NCI-H146 treated with DMSO at 0.1 percent for 48 hours (cell line): Measurements from ENCODE around the gene CELF5.
A peak's percentile ranks its signal among the peaks of the same experiment; 100 is the strongest.

ENCODE experiments used
- DNase-seq: peaks from one replicate; lab custom pipeline; 2025; ENCODE audit not compliant: unreplicated experiment; lab: John Stamatoyannopoulos, UW

Gene CELF5

DNA sequence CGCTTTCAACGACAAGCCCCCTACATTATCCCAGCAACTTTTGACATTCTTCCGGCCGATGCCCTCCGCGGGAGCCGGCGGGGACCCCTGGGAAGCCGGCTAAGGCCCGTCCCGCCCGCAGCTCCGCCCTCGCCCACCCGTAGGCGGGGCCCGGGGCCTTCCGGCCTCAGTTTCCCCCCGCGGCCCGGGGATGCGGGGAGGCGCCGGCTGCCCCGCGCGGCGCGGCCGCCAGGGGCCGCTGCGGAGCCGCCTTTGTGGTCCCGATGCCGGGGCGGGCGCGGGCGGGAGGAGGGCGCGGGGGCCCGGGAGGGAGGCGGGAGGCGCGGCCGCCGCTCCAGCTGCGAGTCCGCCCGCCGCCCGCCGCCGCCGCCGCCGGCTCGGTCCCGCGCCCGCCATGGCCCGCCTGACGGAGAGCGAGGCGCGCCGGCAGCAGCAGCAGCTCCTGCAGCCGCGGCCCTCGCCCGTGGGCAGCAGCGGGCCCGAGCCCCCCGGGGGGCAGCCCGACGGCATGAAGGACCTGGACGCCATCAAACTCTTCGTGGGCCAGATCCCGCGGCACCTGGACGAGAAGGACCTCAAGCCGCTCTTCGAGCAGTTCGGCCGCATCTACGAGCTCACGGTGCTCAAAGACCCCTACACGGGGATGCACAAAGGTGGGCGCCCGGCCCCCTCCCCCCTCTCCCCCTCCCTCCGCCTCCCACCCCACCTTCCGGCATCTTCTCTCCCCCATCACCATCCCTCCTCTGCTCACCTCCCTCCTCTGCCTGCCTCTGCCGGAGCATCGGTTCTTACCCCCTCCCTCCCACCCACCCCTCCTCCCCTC is at the start of gene CELF5:
TSS of gene CELF5 (plus strand) at position 316 of the 823 bp plus-strand sequence. CDS start at position 395, 79 bp downstream.
- DNase-seq, result no peak

DNA sequence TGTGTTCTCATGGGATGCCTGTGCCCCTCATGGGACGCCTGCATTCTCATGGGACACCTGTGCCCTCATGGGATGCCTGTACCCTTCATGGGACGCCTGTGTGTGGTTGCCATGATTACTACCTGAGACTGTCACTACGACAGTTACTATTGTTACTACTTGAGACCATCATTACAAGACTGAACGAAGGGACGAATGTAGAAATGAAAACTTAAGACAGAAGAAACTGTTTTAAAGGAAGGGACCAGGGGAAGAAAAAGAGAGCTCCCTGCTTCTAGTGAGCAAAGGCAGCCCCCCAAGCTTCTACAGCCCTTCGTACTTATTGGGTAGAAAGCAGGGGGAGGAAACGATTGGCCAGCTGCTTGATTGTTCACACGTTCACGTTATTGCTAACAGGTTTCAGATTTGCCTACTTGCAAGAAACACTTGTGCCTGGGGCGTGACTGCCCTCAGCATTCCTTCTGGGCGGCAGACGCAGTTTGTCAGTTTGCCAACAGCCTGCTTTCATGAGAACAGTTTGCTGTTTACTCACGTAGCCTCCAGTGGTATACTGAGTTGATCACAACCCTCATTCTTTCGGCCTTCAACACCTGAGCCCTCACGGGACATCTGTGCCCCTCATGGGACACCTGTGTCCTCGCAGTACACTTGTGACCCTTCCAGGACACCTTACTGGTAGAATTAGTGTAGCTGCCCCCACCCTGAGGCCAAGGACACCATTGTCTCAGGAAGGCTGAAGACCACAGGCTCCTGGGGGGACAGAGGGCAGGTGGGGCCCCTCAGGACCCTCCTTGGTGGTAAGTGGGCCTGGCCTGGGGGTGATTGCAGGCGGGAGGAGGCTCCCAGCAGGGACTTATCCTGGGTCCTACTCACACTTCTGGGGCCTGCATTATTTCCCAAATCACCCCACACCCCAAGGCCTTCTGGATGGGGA is 48.4 kb upstream of the CELF5 start:
- no peak for DNase-seq

DNA sequence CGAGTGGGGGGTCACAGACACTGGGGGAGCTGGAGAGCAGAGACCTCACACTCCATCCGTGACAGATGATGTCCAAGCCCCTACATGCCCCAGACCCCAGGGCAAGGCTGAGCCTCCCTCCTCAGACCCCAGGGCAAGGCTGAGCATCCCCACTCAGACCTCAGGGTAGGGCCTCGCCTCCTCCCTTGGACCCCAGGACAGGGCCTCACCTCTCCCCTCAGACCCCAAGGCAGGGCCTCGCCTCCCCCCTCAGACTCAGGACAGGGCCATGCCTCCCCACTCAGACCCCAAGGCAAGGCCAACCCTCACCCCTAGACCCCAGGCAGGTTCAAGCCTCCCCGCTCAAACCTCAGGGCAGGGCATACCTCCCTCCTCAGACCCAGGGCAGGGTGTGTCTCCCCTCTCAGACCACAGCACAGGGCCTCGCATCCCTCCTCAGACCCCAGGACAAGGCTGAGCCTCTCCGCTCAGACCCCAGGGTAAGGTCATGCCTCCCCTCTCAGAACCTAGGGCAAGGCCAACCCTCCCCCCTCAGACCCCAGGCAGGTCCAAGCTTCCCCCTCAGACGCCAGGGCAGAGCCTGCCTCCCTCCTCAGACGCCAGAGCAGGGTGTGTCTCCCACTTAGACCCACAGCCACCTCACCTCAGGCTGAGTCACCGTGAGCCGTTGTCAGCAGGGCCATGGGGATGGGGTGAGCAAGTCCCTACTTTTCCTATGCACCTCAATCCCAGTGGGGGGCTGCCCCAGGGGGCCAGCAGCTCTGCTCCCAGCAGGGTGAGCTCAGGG is 47.6 kb upstream of the CELF5 start:
- DNase-seq, result no peak

DNA sequence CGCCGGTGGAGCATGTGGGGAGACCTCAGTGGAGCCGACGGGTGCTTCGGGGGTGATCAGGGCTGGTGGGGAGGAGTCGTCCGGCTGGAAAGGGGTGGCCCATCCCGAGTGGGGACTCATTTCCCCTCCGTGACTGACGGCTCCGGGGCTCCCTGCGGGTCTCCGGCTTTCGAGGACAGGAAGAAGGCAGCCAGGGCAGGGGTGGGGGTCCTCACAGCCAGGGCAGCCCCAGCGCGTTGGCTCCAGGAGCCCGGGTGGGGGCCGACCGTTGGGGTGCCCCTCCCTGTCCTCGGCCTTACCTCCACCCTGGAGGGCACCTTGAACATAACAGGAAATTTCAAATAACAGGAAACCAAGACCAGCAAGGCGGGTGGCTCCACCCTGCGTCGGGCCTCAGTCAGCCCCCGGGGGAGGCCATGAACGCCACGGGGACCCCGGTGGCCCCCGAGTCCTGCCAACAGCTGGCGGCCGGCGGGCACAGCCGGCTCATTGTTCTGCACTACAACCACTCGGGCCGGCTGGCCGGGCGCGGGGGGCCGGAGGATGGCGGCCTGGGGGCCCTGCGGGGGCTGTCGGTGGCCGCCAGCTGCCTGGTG is 46.0 kb upstream of the CELF5 start, which contains the start of gene S1PR4:
TSS of gene S1PR4 (plus strand) at position 393 of the 596 bp plus-strand sequence. CDS start at position 417, 24 bp downstream.
- DNase-seq, result no peak

DNA sequence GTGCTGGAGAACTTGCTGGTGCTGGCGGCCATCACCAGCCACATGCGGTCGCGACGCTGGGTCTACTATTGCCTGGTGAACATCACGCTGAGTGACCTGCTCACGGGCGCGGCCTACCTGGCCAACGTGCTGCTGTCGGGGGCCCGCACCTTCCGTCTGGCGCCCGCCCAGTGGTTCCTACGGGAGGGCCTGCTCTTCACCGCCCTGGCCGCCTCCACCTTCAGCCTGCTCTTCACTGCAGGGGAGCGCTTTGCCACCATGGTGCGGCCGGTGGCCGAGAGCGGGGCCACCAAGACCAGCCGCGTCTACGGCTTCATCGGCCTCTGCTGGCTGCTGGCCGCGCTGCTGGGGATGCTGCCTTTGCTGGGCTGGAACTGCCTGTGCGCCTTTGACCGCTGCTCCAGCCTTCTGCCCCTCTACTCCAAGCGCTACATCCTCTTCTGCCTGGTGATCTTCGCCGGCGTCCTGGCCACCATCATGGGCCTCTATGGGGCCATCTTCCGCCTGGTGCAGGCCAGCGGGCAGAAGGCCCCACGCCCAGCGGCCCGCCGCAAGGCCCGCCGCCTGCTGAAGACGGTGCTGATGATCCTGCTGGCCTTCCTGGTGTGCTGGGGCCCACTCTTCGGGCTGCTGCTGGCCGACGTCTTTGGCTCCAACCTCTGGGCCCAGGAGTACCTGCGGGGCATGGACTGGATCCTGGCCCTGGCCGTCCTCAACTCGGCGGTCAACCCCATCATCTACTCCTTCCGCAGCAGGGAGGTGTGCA is 45.3 kb upstream of the CELF5 start:
- DNase-seq, result no peak

- DNase-seq, result no peak
These were observed 44.6 kb upstream of the CELF5 start for GRCh38 chr19:3179739-3180293.

DNA sequence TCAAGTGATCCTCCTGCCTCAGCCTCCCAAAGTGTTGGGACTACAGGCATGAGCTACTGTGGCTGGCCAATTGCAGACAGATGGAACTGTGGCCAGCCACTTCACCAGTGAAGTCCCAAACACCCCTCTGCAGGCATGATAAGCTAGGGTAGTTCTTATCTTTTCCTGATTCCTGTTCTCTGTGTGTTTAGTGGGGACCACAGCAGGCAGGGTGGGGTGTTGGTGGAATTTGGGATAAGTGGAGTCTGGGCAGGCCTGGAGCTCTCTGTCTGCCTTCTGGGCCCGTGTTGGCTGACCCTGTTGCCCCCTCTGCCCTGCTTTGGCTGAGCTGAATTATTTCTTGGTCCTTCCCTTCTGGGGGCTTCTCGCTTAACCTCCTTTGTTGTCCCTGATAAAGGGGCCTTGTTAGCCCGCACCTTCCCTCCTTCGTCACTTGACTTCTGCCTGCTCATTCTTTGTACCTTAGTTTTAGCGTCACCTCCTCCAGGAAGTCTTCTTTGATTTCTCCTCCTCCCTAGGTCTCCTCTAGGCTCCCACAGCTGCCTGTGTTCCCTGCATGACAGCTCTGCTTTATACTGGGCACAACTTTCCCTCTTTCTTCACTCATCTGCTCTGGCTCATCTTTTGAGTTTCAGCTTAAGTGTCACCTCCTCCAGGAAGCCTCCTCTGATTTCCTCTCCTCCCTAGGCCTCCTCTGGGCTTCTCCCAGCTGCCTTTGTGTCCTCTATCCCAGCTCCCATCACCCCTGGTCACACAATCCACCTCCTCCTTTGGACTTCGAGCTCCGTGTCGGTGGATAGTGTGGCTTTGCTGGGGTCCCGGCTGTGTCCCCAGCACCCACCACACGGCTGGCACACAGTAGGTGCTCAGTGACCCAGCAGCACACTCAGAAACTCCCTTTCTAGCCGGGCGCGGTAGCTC is 40.5 kb upstream of the CELF5 start:
- no peak for DNase-seq

GRCh38 chr19:3184847-3185460 is 39.5 kb upstream of the CELF5 start:
- DNase-seq, result peak; percentile 72

DNA sequence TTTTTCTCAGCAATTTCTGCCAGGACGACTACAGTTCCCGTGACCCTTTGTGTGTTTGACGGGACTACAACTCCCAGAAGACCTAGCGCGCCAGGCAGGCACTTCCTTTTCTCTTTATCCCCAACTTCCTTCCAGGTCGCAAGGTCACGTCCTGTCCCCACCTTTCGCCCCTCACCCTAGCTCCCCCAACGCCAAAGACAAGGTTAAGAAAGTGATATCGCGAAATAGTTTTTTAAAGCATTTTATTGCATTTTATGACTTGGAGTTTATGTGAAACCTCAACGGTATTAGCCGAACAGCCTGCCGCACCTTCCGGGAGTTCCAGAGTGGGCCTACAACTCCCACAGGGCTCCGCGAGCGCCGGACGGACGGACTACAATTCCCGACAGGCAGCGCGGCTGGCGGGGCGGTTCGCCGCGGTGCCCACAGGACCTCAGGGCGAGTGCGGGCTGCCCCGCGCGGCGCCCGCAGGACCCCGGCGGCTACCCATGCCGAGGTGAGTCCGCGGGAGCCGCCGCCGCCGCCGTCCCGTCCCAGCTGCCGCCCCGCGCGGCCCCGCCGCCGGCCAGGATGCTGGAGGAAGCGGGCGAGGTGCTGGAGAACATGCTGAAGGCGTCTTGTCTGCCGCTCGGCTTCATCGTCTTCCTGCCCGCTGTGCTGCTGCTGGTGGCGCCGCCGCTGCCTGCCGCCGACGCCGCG is 38.9 kb upstream of the CELF5 start, which contains the start of gene NCLN:
TSS of gene NCLN (plus strand) at position 470 of the 699 bp plus-strand sequence. CDS start at position 571, 101 bp downstream.
- peak; percentile 74 for DNase-seq

- no peak for DNase-seq
These were observed 38.2 kb upstream of the CELF5 start for GRCh38 chr19:3186160-3186688.

- no peak for DNase-seq
These were observed 37.4 kb upstream of the CELF5 start for GRCh38 chr19:3186891-3187661.

GRCh38 chr19:3187662-3188511 is 36.6 kb upstream of the CELF5 start:
- no peak for DNase-seq

- DNase-seq, result no peak
These were observed 35.5 kb upstream of the CELF5 start for GRCh38 chr19:3188627-3189596.
